NCI-H2107 treated with DMSO at 0.1 percent for 48 hours (cell line): Measurements from ENCODE around the gene CGB8.
A peak's percentile ranks its signal among the peaks of the same experiment; 100 is the strongest.
"Not testable (repeated sequence)": the region's sequence is repeated elsewhere in the genome, so short reads cannot be mapped to it uniquely, and the experiment has no call there.

Experiments
- DNase-seq: peaks from one replicate; lab custom pipeline; 2025; ENCODE audit not compliant: unreplicated experiment; lab: John Stamatoyannopoulos, UW

CGB8 gene

DNA sequence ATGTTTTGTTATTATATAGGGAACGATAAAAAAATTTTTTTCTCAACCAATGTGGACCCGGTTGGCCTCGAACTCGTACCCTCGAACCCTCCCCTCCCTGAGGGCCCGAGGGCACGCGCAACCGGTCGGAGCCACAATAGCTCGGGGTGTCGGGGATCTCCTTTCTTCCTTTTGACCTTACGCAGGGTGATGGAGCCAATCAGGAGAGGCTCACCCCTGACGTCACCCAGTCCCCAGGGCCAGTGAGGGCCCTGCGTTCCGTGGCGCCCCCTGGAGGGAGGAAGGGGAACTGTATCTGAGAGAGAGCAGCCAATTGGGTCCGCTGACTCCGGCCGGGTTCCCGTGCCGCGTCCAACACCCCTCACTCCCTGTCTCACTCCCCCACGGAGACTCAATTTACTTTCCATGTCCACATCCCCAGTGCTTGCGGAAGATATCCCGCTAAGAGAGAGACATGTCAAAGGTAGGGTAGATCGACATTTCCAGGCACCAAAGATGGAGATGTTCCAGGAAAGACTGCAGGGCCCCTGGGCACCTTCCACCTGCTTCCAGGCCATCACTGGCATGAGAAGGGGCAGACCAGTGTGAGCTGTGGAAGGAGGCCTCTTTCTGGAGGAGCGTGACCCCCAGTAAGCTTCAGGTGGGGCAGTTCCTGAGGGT, 17.1 kb downstream of the CGB8 start, which contains the start of gene CGB2:
Gene CGB2, plus strand, starts transcription at position 249 of the 660 bp plus-strand sequence. Its CDS starts 206 bp downstream, at position 455.
- DNase-seq = not testable (repeated sequence)

DNA sequence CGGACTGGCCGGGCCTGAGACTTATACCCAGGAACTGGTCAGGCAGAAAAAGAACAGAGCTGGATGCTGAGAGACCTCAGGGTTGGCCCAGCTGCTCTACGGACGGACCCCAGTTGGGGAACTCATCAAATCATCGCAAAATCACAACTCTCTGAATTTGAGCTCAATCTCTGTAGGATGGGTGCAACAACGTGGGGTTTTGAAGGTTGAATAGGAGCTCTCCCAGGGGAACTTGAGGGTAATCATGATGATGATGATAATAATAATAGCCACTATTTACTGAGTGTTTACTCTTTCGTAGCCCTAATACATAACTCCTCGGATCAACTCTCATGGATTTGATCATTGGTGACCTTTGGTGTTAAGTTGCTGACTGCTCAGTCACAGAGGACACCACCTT, 18.6 kb downstream of the CGB8 start:
- DNase-seq = not testable (repeated sequence)

DNA sequence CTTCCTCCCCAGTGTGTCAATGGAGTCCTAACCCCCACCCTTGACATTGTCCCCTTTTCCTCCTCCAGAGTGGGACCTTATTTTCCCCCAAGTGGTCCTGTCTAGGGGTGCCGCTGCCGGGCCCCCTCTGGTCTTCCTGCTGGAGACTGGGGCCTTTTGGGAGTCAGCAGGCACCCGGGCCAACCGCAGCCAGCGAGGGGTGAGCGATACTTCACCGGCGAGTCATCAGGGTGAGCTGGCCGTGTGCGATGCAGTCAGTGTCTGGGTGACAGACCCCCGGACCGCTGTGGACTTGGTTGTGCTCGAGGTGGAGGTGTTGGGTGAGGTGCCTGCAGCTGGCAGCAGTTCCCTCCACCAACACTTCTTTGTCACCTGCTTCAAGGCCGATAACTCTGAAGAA, 19.2 kb downstream of the CGB8 start:
- not testable (repeated sequence) for DNase-seq

DNA sequence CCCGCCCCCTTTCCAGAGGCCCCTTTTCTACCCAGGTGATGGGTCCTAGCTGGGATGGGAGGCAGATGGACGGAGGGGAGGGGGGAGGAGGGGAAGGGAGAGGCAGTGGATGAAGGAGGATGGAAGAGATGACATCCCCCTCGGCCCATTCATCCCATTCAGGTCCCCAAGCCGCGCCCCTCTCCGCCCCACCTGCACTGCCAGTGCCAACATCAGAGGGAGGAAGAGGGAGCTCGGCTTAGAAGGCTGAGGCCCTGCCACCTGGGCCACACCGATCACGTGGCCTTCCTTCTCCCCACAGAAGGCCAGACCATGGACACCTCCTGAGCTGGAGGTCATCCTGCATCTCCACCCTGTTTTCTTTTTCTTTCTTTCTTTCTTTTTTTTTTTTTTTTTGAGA, 20.2 kb downstream of the CGB8 start:
- not testable (repeated sequence) for DNase-seq

DNA sequence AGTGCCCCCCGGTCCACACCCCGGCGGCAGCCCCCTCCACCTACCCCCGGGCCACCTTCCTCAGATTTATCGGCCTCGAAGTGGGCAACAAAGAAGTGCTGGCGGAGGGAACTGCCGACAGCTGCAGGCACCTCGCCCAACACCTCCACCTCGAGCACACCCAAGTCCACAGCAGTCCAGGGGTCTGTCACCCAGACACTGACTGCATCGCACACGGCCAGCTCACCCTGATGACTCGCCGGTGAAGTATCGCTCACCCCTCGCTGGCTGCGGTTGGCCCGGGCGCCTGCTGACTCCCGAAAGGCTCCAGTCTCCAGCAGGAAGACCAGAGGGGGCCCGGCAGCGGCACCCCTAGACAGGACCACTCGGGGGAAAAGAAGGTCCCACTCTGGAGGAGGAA, 23.3 kb downstream of the CGB8 start:
- not testable (repeated sequence) for DNase-seq

DNA sequence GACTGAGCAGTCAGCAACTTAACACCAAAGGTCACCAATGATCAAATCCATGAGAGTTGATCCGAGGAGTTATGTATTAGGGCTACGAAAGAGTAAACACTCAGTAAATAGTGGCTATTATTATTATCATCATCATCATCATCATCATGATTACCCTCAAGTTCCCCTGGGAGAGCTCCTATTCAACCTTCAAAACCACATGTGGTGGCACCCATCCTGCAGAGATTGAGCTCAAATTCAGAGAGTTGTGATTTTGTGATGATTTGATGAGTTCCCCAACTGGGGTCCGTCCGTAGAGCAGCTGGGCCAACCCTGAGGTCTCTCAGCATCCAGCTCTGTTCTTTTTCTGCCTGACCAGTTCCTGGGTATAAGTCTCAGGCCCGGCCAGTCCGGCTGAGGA, 23.8 kb downstream of the CGB8 start:
- not testable (repeated sequence) for DNase-seq

DNA sequence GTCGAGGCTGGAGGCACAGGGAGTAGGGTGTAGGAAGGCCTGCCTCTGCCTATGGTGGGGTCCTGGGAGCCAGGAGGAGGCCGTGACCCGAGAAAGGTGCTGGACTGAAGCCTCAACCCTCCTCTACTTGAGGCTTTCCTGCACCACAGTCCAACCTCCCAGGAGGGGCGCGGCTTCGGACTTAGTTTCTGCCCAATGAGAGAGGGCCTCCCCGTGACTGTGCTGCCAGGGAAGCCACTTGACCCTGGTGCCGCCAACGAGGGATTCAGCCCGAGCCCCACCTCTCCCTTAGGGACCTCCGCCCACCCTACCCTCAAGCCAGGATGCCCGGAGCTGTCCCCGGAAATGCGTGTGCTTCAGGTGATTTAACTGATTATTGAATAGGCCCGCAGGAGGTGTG, 24.7 kb downstream of the CGB8 start, which contains the start of gene CGB3:
Gene CGB3, minus strand, starts transcription at position 101 of the 400 bp plus-strand sequence. CDS start 362 bp downstream, outside the sequence.
- DNase-seq = not testable (repeated sequence)

DNA sequence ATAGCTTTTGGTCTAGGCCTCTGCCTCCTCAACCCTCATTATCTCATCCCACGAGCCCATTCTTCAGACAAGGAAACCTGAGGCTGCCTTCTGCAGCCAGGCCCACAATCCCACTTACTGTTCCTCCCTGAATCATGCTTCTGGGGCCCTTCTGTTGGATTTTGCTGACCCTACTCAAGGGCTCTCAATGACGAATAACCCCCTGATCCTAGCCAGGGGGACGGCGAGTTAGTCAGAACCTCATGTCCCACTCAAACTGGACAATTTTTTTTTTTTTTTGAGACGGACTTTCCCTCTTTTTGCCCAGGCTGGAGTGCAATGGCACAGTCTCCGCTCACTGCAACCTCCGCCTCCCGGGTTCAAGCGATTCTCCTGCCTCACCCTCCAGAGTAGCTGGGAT, 26.8 kb downstream of the CGB8 start:
- no peak for DNase-seq

DNA sequence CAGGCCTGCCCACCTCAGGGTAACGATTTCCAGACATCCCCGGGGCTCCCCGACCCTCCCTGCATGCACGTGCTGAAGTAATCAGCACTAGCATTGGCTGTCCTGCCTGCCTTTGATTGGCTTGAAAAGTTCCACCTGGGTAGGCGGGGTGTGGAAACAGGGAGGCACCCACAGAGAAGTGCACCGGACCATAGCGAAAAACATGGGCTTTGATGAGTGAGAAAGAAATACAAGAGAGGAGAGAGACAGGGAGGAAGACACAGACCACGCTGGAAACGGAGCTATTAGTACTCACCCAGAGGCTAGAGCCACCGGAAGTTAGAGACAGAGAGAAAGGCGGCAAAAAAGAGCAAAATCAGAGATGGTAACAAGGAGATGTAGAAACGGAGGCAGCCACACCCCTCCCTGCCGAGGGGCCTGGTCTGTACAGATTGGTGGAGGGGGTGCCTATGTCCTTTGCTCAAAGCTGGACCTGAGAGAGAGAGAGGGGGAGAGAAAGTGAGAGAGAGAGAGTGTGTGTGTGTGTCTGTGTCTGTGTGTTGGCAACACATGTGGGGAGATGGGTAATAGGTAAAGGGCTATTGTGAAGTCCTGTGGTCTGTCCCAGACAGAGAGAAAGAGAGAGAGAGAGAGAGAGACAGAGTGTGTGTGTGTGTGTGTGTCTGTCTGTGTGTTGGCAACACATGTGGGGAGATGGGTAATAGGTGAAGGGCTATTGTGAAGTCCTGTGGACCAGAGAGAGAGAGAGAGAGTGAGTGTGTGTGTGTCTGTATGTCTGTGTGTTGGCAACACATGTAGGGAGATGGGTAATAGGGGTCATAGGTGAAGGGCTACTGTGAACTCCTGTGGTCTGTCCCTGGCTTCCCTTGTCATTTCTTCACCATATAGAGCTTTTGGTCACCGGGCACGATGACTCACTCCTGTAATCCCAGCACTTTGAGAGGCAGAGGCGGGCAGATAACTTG, 27.7 kb downstream of the CGB8 start:
- DNase-seq = no peak

DNA sequence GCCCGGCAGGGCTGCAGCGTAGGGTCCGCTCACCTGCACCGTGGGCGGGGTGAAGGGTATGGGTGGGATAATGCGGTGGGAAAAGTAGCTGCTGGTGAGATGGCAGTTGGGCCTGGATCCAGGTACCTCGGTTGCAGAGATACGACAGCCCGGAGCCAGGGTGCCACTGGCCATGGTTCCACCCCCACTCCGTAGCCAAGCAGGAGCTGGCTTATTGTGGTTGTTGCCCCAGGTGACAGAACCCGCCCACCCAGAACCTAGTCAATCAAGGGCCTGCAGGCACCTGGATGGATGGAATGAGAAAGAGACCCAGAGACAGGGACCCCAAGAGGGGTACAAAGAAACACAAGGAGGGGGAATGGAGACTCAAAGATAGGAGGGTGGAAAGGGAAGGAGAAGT, 28.6 kb downstream of the CGB8 start:
- DNase-seq = no peak

DNA sequence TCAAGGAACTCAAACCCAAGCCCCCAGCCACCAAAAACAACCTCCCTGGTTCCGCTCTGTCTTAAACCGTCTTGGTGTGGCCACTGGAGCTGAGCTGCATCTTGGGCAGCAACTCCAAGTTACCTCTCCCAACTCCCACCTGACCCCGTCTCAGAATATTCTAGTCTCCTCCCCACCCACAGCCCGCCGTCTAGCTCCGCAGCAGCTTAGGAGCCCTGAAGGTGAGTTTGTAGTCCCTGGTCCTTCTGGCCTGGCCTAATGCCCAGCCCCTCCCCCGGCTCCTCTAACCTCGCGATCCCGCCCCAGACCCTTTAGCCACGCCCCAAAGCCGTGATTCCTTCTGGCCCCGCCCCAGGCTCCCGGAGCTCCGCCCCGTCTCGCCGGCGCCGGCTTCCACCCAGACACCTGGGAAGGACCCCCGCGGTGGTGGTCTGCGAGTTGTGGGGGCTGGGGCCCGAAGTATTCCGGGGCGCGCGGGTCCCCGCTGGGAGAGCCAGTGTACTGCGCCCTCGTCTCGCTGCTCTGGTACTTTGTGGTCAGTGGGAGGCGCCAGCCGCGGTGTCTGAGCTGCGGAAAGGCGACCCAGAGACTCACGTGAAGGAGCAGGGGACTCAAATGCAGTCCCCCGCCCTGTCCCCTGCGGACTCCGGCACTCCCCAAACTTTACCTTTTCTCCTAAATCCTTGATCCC, 29.5 kb downstream of the CGB8 start:
- peak; percentile 20 for DNase-seq

DNA sequence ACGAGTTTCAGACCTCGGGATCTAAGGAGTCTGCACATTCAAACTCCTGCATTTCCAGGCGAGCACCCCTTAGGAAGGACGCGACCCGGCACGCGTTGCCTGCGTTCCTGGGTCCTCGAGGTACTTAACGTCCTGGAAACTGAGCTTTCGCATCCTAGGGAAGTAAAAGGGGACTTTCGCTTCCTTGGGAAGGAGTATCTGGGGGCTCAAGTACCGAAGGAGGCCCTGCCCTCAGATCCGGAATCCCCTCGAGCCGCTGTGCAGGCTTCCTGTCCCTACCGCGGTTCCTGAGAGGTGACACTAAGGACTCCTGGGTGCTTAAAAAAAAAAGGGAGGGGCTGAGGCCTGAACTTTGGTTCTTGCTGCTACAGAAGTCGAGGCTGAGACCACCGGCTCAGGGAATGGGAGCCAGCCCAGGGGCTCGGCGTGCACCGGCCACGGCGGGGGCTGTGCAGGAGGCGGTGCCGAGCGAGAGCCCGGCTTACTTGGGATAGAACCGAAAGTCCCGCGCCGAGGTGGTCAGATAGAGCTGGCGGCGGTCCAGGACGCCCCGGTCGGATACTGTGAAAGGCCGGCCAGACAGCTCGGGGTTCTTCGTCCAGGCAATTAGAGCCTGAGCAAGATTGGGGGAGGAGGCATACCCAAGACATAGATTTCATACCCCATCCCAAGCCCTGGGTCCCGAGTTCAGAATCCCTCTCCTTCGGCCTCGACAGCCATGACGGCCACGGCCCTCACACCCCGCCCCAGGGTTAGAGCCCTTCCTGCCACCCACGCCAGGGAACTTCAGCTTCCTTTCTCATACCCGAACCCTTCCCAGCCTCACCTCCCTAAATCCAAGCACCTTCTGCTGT, 30.3 kb downstream of the CGB8 start:
- DNase-seq = not testable (repeated sequence)

DNA sequence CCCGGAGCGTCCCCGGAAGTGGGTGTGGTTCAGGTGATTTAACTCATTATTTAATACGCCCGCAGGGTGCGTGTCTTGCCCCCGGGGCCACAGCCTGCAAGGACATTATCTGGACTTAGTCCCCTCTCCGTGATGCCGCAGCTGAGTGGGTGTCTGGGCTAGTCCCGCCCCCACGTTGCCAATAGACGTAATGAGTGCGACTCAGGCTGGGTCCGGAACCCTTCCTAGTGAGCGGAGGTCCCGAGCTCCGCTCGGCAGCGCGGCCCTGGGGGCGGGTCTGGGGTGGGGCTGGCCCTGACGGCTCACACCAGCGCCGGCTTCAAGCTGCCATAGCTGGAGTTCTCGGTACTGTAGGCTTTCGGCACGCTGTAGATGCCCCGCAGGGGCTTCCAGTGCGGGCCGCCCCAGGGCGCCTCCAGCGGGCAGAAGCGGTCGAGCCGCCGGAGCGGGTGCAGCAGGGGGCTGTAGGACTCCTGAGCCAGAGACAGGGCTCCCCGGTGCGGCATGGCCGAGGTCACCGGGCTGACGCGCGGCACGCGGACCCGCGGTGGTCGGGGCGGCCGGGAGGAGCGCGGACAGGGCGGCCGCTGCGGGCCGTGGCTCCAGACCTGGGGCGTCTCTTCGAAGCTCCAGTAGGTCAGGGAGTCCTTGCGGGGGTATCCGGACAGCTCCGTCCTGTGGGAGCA, 31.1 kb downstream of the CGB8 start:
- no peak for DNase-seq

DNA sequence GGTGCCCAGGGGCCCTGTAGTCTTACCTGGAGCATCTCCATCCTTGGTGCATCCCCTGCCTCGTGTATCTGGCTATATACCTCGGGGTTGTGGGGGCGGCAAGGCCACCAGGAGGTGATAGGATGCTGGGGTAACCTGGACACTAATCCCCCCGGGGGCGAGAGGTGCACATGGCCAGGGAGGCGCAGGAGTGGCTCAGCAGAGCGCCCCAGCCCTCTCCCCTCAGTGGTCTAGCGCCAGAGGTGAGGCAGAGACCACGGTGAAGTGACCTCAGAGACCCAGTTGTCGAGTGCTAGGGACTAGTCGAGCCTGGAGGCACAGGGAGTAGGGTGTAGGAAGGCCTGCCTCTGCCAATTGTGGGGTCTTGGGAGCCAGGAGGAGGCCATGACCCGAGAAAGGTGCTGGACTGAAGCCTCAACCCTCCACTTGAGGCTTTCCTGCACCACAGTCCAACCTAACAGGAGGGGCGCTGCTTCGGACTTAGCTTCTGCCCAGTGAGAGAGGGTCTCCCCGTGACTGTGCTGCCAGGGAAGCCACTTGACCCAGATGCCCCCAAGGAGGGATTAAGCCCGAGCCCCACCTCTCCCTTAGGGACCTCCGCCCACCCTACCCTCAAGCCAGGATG, 31.8 kb downstream of the CGB8 start, which contains the start of gene LHB:
Gene LHB, minus strand, starts transcription at position 51 of the 625 bp plus-strand sequence. Its CDS starts 10 bp downstream, at position 41.
- DNase-seq = no peak

DNA sequence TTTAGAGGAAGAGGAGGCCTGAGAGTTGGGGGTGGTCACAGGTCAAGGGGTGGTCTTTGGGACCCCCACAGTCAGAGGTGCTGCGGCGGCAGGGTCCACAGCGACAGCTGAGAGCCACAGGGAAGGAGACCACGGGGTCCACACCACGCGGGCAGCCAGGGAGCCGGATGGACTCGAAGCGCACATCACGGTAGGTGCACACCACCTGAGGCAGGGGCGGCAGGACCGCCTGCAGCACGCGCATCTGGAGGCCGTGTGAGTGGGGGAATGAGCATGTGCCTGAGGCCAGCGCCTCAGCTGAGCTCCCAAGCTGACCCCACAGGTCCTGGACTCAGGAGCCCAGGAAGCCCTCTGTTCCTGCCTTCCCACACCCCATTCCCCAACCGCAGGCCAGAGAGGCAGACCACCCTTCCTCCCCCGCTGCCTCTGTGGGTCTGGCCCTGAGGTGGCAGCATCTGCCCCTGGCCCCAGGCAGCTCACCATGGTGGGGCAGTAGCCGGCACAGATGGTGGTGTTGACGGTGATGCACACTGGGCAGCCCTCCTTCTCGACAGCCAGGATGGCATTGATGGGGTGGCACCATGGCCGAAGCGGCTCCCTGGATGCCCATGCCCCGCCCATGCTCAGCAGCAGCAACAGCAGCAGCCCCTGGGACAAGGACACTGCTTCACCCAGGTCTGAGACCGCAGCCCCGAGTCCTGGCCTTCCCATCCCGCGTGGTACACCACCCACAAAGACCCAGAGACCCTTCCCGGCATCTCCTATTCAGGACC, 32.7 kb downstream of the CGB8 start:
- DNase-seq = no peak

DNA sequence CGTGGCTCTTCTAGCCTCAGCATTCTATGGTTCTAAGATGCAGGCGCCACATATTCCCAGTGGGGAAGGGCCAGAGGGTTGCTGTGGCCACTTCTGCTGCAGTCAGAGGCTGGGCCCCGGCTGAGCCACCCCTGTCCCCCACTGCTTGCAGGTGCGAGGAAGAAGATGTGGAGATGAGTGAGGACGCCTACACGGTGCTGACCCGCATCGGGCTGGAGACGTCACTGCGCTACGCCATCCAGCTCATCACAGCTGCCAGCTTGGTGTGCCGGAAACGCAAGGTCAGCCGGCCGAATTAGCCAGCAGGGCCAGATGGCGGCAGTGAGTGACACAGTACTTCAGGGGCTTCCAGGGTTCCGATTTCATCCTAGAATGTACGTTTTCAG, 34.0 kb downstream of the CGB8 start:
- DNase-seq = no peak

DNA sequence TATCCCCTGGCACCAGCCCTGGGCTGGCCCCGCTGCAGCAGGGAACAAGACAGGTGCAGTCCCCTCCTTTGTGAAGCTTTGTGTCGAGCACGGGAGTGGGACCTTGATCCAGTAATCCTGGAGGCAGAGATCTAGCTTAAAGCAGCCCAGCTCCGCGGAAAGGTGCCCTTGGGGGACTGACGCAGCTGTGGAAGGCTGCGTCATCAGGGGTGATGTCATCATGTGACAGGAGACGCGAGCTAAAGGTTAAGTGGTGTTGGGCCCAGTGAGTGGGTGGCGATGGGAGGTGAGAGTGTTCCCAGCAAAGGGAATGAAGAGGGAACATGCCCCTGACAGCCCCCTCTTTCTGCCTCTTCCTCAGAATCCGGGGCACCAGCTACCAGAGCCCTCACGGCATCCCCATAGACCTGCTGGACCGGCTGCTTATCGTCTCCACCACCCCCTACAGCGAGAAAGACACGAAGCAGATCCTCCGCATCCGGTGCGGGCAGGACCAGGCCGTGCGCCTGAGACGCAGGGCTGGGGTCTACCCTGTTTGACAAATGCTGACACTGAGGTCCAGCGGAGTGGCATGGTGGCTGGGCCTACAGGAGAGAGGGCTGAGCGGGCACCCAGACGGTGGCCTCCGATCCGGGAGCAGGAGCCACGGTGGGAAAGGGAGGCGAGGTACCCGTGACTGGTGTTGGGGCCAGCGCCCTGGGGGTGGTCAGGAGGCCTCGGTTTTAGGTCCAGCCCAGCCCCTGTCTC, 34.6 kb downstream of the CGB8 start:
- DNase-seq = no peak

DNA sequence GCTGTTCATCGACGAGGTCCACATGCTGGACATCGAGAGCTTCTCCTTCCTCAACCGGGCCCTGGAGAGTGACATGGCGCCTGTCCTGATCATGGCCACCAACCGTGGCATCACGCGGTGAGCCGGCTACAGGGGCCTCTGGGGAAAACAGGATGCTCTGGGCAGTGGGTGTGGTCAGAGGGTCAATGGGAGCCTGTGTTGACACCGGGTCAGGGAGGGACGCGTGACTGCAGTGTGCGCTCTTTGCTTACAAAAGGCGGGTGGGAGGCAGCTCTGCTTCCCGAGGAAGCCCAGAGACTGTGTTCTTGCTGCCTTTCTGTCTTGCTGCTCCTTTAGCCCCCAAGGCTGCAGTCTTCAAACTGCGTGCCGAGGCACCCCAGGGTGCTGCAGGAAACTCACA, 37.7 kb downstream of the CGB8 start:
- no peak for DNase-seq
